ENCODE results near the gene PPFIA4.

DNA sequence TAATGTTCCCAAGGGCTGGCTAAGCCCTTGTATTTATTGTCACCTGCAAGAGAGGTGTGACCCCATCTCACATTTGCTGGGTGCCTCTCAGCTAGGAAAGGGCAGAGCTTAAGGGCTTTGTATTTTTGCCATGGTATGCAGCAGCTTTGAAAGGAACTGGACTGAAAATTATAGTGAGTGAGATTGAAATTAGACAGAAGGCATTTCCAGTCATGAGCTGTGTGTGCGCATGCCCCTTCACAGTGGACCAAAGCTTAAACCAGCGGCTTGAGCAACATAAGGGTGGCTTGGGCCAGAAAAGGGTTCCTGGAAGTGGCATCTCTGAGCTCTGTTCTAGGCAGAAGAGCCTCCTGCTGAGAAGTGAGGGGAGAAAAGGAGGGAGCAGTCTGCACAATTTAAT is 39.7 kb downstream of the PPFIA4 start:
- no peak for TF ChIP-seq POLR2A (IDR thresholded peaks at IDR 0.05; ENCODE audit: borderline replicate concordance, extremely low read depth, insufficient read depth, insufficient read length)
- no peak for TF ChIP-seq EZH2phosphoT487 (IDR thresholded peaks at IDR 0.05; ENCODE audit: borderline replicate concordance)
- TF ChIP-seq POLR2AphosphoS5 (IDR thresholded peaks at IDR 0.05; ENCODE audit: low read depth, low read length), result no peak
- TF ChIP-seq, protein P1, sequence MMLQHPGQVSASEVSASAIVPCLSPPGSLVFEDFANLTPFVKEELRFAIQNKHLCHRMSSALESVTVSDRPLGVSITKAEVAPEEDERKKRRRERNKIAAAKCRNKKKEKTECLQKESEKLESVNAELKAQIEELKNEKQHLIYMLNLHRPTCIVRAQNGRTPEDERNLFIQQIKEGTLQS (IDR thresholded peaks at IDR 0.05), result no peak
- TF ChIP-seq, protein P2, sequence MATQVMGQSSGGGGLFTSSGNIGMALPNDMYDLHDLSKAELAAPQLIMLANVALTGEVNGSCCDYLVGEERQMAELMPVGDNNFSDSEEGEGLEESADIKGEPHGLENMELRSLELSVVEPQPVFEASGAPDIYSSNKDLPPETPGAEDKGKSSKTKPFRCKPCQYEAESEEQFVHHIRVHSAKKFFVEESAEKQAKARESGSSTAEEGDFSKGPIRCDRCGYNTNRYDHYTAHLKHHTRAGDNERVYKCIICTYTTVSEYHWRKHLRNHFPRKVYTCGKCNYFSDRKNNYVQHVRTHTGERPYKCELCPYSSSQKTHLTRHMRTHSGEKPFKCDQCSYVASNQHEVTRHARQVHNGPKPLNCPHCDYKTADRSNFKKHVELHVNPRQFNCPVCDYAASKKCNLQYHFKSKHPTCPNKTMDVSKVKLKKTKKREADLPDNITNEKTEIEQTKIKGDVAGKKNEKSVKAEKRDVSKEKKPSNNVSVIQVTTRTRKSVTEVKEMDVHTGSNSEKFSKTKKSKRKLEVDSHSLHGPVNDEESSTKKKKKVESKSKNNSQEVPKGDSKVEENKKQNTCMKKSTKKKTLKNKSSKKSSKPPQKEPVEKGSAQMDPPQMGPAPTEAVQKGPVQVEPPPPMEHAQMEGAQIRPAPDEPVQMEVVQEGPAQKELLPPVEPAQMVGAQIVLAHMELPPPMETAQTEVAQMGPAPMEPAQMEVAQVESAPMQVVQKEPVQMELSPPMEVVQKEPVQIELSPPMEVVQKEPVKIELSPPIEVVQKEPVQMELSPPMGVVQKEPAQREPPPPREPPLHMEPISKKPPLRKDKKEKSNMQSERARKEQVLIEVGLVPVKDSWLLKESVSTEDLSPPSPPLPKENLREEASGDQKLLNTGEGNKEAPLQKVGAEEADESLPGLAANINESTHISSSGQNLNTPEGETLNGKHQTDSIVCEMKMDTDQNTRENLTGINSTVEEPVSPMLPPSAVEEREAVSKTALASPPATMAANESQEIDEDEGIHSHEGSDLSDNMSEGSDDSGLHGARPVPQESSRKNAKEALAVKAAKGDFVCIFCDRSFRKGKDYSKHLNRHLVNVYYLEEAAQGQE (IDR thresholded peaks at IDR 0.05; ENCODE audit: low read depth), result no peak
- TF ChIP-seq, protein P3, sequence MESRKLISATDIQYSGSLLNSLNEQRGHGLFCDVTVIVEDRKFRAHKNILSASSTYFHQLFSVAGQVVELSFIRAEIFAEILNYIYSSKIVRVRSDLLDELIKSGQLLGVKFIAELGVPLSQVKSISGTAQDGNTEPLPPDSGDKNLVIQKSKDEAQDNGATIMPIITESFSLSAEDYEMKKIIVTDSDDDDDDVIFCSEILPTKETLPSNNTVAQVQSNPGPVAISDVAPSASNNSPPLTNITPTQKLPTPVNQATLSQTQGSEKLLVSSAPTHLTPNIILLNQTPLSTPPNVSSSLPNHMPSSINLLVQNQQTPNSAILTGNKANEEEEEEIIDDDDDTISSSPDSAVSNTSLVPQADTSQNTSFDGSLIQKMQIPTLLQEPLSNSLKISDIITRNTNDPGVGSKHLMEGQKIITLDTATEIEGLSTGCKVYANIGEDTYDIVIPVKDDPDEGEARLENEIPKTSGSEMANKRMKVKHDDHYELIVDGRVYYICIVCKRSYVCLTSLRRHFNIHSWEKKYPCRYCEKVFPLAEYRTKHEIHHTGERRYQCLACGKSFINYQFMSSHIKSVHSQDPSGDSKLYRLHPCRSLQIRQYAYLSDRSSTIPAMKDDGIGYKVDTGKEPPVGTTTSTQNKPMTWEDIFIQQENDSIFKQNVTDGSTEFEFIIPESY (IDR thresholded peaks at IDR 0.05; ENCODE audit: extremely low read depth, insufficient replicate concordance, low read length), result no peak
- TF ChIP-seq RAD21 (IDR thresholded peaks at IDR 0.05; ENCODE audit: low read depth), result no peak
- TF ChIP-seq, protein P4, sequence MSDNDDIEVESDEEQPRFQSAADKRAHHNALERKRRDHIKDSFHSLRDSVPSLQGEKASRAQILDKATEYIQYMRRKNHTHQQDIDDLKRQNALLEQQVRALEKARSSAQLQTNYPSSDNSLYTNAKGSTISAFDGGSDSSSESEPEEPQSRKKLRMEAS (IDR thresholded peaks at IDR 0.05), result no peak
- TF ChIP-seq EZH2 (IDR thresholded peaks at IDR 0.05), result no peak
- TF ChIP-seq, protein P5, sequence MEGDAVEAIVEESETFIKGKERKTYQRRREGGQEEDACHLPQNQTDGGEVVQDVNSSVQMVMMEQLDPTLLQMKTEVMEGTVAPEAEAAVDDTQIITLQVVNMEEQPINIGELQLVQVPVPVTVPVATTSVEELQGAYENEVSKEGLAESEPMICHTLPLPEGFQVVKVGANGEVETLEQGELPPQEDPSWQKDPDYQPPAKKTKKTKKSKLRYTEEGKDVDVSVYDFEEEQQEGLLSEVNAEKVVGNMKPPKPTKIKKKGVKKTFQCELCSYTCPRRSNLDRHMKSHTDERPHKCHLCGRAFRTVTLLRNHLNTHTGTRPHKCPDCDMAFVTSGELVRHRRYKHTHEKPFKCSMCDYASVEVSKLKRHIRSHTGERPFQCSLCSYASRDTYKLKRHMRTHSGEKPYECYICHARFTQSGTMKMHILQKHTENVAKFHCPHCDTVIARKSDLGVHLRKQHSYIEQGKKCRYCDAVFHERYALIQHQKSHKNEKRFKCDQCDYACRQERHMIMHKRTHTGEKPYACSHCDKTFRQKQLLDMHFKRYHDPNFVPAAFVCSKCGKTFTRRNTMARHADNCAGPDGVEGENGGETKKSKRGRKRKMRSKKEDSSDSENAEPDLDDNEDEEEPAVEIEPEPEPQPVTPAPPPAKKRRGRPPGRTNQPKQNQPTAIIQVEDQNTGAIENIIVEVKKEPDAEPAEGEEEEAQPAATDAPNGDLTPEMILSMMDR (IDR thresholded peaks at IDR 0.05 in 2 of 3, conservative IDR thresholded peaks at IDR 0.05 in 1 of 3; ENCODE audit: borderline replicate concordance in 1 of 3, insufficient read depth in 1 of 3, low read depth in 2 of 3, low read length in 2 of 3), result no peak
- TF ChIP-seq CBX3 (IDR thresholded peaks at IDR 0.05; ENCODE audit: low read depth), result no peak
- no peak for TF ChIP-seq JUND (IDR thresholded peaks at IDR 0.05)
- no peak for TF ChIP-seq YY1 (IDR thresholded peaks at IDR 0.05; ENCODE audit: extremely low read depth, insufficient replicate concordance, low read depth, low read length)

Measured in HCT116 (cell line).